Stomach (tissue), 9 donors: Measurements from ENCODE around the gene SEL1L2. TPM values are rescaled to one million over a fixed set of nuclear protein-coding genes. Genes with fewer than 3 reads are reported as not detected.

Source experiments
- DNase-seq, 2 donors: peaks; one replicate each; pipeline versions ENCODE4 v3.0.0 to v3.0.0-alpha.2; 2013 to 2019
- H3K27ac ChIP-seq, 5 donors: fragments of 200-600 bp in 4 of 5; sonication (generic) in 4 of 5; one replicate each; pipeline ENCODE4 v1.5.1; 2013 to 2019; ENCODE audit warnings: mild to moderate bottlenecking in 1 of 5, moderate library complexity in 1 of 5
- H3K27me3 ChIP-seq, 3 donors: fragments of 200-600 bp; sonication (generic); one replicate each; pipeline ENCODE4 v1.5.1; 2017 to 2019; ENCODE audit warnings: mixed run types in 1 of 3
- H3K36me3 ChIP-seq, 4 donors: fragments of 200-600 bp; sonication (generic); 1 replicate in 3 of 4; 2 replicates in 1 of 4; pipeline ENCODE4 v1.5.1; 2016 to 2019
- H3K4me1 ChIP-seq, 4 donors: fragments of 200-600 bp; sonication (generic); one replicate each; pipeline ENCODE4 v1.5.1; 2016 to 2019
- H3K4me3 ChIP-seq, 4 donors: fragments of 200-600 bp; sonication (generic) in 3 of 4; one replicate each; pipeline ENCODE4 v1.5.1; 2016 to 2019; ENCODE audit warnings: mild to moderate bottlenecking in 1 of 4
- H3K9me3 ChIP-seq, 4 donors: fragments of 200-600 bp; sonication (generic); one replicate each; pipeline ENCODE4 v1.5.1; 2016 to 2019
- EP300 ChIP-seq: sonication (generic); formaldehyde crosslinking; IDR thresholded peaks from one replicate; pipeline ENCODE4 v1.6.1; 2017; ENCODE audit warnings: antibody characterized with exemption
- POLR2A ChIP-seq, 4 donors: fragments of 450-650 bp; IDR thresholded peaks; one replicate each; pipeline ENCODE4 v1.6.1; 2016; ENCODE audit warnings: antibody characterized with exemption in 4 of 4, control low read depth in 2 of 4, mild to moderate bottlenecking in 1 of 4, moderate library complexity in 1 of 4
- POLR2AphosphoS5 ChIP-seq, 3 donors: sonication (generic); formaldehyde crosslinking; IDR thresholded peaks; one replicate each; pipeline ENCODE4 v1.6.1; 2016; ENCODE audit warnings: antibody characterized with exemption in 3 of 3
- WGBS, 5 donors: extraction: QIAGEN DNeasy Blood & Tissue Kit in 3 of 5; methylation state at CpG; one replicate each; pipeline versions ENCODE4 v1.1.5 to v1.1.7; 2013 to 2018; 5-methylcytosine and 5-hydroxymethylcytosine counted together
- intact Hi-C: fragments of 100-400 bp; cut with DNase I; formaldehyde crosslinking; loops from one replicate; pipeline ENCODE4 v1.15.1; 2023; ENCODE audit warnings: low total_unique reads
- polyA plus RNA-seq, 3 donors: library from polyadenylated mRNA; stranded (reverse); fragments of 200-250 nt; gene quantifications; one replicate each; pipeline ENCODE4 v1.2.3, GENCODE V29; 2013
- total RNA-seq, 5 donors: library from RNA; depleted of rRNA; stranded (reverse); fragments of >200 nt; gene quantifications; one replicate each; pipeline versions ENCODE4 v1.1.0 to v1.2.3, GENCODE V29; 2014 to 2016
- TF ChIP-seq, protein P1 (sequence below), 7 experiments: fragments of 450-650 bp in 4 of 7; fragments of 200-600 bp in 3 of 7; sonication (generic) in 3 of 7; IDR thresholded peaks; one replicate each; pipeline ENCODE4 v1.5.1; 2016 to 2019; ENCODE audit warnings: antibody characterized with exemption in 7 of 7, control low read depth in 2 of 7, mild to moderate bottlenecking in 1 of 7
- donor health status: healthy with polysubstance abuse.
- donor health status: Bipolar disorder and iron deficiency.
- donor health status: healthy.

The SEL1L2 gene
- total and polyA plus RNA-seq, 8 donors: 2.2 TPM; not detected in 7

DNA sequence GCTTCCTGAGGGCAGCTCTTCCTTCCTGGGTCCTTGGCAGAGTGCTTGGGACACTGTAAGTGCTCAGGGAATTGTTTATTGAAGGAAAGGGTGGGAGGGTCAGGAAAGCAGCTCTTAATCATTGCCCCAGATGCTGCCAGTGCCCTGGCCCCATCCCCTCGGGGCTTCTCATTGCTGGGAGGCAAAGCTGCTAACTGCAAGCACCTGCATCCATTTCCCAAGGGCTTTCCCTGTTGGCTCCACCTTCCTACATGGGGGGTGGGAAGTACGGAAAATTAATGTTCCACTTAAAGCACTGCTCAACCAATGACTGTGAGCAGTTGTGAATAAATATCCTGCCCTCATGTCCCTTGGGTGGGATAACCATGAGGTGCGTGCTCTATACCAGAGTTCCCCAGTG is 149.2 kb downstream of the SEL1L2 start:
- DNase-seq: no peak
- TF ChIP-seq, protein P1, sequence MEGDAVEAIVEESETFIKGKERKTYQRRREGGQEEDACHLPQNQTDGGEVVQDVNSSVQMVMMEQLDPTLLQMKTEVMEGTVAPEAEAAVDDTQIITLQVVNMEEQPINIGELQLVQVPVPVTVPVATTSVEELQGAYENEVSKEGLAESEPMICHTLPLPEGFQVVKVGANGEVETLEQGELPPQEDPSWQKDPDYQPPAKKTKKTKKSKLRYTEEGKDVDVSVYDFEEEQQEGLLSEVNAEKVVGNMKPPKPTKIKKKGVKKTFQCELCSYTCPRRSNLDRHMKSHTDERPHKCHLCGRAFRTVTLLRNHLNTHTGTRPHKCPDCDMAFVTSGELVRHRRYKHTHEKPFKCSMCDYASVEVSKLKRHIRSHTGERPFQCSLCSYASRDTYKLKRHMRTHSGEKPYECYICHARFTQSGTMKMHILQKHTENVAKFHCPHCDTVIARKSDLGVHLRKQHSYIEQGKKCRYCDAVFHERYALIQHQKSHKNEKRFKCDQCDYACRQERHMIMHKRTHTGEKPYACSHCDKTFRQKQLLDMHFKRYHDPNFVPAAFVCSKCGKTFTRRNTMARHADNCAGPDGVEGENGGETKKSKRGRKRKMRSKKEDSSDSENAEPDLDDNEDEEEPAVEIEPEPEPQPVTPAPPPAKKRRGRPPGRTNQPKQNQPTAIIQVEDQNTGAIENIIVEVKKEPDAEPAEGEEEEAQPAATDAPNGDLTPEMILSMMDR (IDR thresholded peaks at IDR 0.05): no peak
- no peak for TF ChIP-seq POLR2AphosphoS5 (IDR thresholded peaks at IDR 0.05)
- TF ChIP-seq POLR2A (IDR thresholded peaks at IDR 0.05): no peak
- TF ChIP-seq EP300: no peak
- intact Hi-C loops: no loop called here
- Histone ChIP-seq H3K27ac (no peak overlapping the region), H3K27me3 (peaks cover 0 to 15% (median 0%) of the 10 kb centered on the region in 3 donors), H3K36me3 (no peaks in the 10 kb centered on the region), H3K9me3 (no peaks in the 10 kb centered on the region), H3K4me1 (no peaks in the 10 kb centered on the region), H3K4me3 (no peak overlapping the region)
- WGBS, 5 donors: 74 to 86% (median 82%) methylated on average over 3 of the region's 3 CpGs

DNA sequence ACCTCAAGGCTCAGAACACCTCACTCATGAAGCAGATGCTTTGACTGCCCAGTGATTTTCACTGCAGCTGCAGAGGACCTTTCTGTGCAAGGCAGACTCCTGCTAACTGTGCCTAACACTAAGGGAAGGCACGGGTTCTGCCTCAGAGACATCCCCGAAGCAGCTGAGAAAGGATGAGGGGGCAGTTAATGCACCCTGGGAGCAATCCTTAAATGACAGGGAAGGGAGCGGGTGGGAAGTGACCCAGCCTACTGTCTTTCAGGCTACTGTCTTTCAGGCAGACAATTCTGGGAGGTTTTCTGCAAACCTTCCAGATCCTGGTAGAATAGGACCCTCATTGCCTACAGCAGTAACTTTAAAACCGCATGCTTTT is 150.3 kb downstream of the SEL1L2 start:
- DNase-seq: no peak
- H3K27me3 ChIP-seq: peaks cover 0 to 15% (median 0%) of the 10 kb centered on the region in 3 donors
- TF ChIP-seq POLR2A (IDR thresholded peaks at IDR 0.05) (no peak), POLR2AphosphoS5 (IDR thresholded peaks at IDR 0.05) (no peak), EP300 (no peak)
- TF ChIP-seq, protein P1 (IDR thresholded peaks at IDR 0.05): no peak
- H3K36me3 ChIP-seq: no peaks in the 10 kb centered on the region
- H3K4me3 ChIP-seq: no peak overlapping the region
- H3K9me3 ChIP-seq: no peaks in the 10 kb centered on the region
- peak overlapping the region in 1 of 5 donors; percentile 77 for H3K27ac ChIP-seq
- intact Hi-C loops: no loop called here
- no peaks in the 10 kb centered on the region for H3K4me1 ChIP-seq
- WGBS, 5 donors: 77 to 90% (median 82%) methylated on average over 2 to 4 of the region's 4 CpGs

DNA sequence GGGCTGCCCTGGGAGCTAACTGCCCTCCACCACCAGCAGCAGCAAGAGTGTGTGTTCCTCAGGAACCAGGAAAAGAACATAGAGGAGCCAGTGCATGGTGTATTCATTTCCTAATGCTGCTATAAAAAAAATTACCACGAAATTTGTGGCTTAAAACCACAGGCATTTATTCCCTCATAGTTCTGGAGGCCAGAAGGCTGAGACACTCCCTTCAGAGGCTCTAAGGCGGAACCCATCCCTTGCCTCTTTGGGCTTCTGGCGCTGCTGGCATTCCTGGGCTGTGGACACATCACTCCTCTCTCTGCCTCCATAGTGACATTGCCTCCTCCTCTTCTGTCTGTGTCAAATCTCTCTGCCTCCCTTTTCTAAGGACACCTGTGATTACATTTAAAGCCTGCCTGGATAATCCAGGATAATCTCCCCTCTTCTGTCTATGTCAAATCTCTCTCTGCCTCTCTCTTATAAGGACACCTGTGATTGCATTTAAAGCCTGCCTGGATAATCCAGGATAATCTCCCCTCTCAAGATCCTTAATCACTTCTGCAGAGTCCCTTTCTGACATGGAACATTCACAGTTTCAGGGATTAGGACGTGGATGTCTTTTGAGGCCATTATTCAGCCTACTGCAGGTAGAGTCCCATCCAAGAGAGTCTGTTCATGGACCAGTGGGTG is 150.9 kb downstream of the SEL1L2 start:
- H3K4me3 ChIP-seq: no peak overlapping the region
- WGBS, 5 donors: 45 to 64% (median 52%) methylated on average over 4 of the region's 4 CpGs
- intact Hi-C loops: no loop called here
- no peaks in the 10 kb centered on the region for H3K9me3 ChIP-seq
- H3K27ac ChIP-seq: peak overlapping the region in 1 of 5 donors; percentile 77
- TF ChIP-seq EP300 (no peak), POLR2A (IDR thresholded peaks at IDR 0.05) (no peak), POLR2AphosphoS5 (IDR thresholded peaks at IDR 0.05) (no peak)
- TF ChIP-seq, protein P1 (IDR thresholded peaks at IDR 0.05): no peak
- no peaks in the 10 kb centered on the region for H3K36me3 ChIP-seq
- no peaks in the 10 kb centered on the region for H3K4me1 ChIP-seq
- H3K27me3 ChIP-seq: peaks cover 0 to 15% (median 0%) of the 10 kb centered on the region in 3 donors
- no peak for DNase-seq

DNA sequence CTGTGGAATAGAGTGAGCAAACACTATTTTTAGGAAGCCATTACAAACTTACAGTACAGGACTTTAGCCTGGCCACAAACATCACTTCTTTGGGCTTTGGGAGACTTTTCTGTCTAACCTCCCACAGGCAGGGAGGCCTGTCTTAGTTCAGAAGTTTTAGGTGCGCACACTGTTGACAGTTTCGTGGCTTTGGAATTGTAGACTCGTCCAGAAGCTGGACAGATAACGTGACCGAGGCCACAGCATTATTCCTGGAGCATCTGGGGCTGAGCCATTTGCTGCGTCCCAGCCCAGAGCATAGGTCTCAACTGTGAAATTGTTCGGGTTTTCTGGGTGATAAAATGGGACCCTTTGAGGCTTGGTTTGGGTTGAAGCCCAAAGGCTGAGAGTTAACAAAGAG is 151.8 kb downstream of the SEL1L2 start:
- Histone ChIP-seq H3K36me3 (no peaks in the 10 kb centered on the region), H3K4me1 (no peaks in the 10 kb centered on the region), H3K9me3 (no peaks in the 10 kb centered on the region), H3K27me3 (peaks cover 0 to 15% (median 0%) of the 10 kb centered on the region in 3 donors), H3K27ac (peak overlapping the region in 1 of 5 donors; percentile 77), H3K4me3 (no peak overlapping the region)
- TF ChIP-seq EP300 (no peak), POLR2AphosphoS5 (IDR thresholded peaks at IDR 0.05) (no peak)
- TF ChIP-seq, protein P1 (IDR thresholded peaks at IDR 0.05): no peak
- intact Hi-C loops: no loop called here
- no peak for DNase-seq
- WGBS, 5 donors: 72 to 85% (median 81%) methylated on average over 7 of the region's 7 CpGs
